ENCODE results near the gene ZC3H18.

ZC3H18 gene

GRCh38 chr16:88569985-88570690 is at the start of gene ZC3H18:
TSS of gene ZC3H18 (plus strand) at chr16:88570403. CDS start at chr16:88577124, 6,721 bp downstream.
- DNase-seq: peak; percentile 93

DNA sequence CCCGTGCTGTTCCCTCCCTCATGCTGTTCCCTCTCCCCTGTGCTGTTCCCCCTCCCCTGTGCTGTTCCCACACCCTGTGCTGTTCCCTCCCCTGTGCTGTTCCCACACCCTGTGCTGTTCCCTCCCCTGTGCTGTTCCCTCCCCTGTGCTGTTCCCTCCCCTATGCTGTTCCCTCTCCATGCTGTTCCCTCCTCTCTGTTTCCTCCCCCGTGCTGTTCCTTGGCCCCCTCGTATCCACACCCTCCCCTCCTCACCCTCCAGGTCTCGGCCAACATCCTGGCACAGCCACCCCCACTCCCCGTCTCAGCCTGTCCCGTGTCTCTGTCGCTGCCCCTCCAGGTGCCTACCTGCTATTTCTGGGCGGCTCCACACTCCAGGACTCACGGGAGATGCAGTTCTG is 48.5 kb upstream of the ZC3H18 start:
- DNase-seq: no peak

- DNase-seq: no peak
Observed at GRCh38 chr16:88522276-88522949, 47.8 kb upstream of the ZC3H18 start.

GRCh38 chr16:88523309-88524161 is 46.7 kb upstream of the ZC3H18 start:
- no peak for DNase-seq

- no peak for DNase-seq
Observed at GRCh38 chr16:88524274-88524972, 45.8 kb upstream of the ZC3H18 start.

GRCh38 chr16:88524973-88525662 is 45.1 kb upstream of the ZC3H18 start:
- no peak for DNase-seq

DNA sequence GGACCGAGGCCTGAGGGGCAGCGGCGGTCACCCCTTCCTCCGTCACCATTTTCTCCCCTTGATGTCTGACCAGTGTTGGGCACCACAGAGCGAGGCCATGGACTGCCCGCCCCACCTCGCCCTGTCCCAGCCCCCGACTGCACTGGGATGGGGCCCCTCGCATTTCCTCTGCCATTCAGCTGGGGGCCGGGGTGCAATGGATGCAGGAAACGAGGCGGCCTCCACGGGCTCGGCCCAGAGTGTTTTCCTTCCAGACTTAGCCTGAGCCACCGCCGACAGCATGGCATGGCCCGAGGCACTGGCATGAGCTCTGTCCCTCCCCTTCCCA is 44.6 kb upstream of the ZC3H18 start:
- DNase-seq: no peak

- DNase-seq: no peak
Observed at GRCh38 chr16:88526008-88526905, 43.9 kb upstream of the ZC3H18 start.

GRCh38 chr16:88526906-88527185 is 43.4 kb upstream of the ZC3H18 start:
- DNase-seq: no peak

DNA sequence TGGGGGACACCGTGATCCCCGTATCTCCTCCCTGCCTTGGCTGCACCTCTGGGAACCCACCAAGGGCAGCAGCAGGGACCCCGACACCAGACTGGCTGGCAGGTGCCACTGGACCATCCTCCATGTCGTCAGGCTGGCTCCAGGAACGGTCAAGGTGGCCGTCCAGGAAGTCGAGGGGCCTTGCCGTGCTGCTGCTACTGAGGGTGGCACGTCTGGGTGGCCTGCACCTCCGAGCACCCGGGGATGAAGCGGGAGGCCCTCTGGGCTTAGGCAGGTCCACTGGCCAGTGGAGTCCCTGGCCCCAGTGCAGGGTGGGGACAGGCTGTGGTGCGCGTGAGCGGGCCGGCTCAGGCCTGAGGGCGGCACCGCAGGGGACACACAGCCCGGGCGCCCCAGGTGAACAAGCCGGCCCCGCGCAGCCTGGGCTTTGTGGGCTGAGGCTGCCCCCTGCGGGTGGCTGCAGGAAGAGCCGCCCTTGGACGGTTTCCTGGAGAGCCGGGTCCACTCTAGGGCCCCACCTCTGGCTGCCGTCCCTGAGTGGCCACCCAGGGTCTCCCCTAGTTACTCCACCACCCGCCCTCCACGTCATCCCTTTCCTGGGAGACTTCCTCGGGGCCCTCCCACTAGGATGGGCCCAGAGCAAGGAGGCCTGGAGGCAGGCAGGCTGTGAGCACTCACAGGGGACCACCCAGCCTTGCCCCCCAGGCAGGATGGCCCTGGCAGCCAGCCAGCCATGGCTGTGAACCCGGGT is 42.8 kb upstream of the ZC3H18 start:
- DNase-seq: no peak

GRCh38 chr16:88527937-88528743 is 42.1 kb upstream of the ZC3H18 start:
- no peak for DNase-seq

DNA sequence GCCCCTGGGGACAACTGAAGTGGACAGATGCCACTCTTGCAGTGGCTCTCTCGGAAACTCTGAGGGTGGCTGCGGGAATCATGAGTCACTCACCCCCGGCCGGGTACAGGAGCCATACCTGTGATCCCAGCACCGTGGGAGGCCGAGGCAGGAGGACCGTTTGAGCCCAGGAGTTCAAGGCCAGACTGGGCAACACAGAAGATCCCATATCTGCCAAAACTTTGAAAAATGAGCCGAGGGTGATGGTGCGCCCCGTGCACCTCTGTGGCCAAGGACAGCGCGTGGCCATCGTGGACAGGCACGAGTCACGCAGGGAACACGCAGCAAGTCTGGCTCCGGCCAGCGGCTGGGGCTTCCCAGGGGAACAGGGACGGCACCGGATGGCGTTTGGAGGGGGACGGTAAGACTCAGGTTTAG is 41.3 kb upstream of the ZC3H18 start:
- no peak for DNase-seq

GRCh38 chr16:88529596-88529995 is 40.6 kb upstream of the ZC3H18 start:
- DNase-seq: no peak

DNA sequence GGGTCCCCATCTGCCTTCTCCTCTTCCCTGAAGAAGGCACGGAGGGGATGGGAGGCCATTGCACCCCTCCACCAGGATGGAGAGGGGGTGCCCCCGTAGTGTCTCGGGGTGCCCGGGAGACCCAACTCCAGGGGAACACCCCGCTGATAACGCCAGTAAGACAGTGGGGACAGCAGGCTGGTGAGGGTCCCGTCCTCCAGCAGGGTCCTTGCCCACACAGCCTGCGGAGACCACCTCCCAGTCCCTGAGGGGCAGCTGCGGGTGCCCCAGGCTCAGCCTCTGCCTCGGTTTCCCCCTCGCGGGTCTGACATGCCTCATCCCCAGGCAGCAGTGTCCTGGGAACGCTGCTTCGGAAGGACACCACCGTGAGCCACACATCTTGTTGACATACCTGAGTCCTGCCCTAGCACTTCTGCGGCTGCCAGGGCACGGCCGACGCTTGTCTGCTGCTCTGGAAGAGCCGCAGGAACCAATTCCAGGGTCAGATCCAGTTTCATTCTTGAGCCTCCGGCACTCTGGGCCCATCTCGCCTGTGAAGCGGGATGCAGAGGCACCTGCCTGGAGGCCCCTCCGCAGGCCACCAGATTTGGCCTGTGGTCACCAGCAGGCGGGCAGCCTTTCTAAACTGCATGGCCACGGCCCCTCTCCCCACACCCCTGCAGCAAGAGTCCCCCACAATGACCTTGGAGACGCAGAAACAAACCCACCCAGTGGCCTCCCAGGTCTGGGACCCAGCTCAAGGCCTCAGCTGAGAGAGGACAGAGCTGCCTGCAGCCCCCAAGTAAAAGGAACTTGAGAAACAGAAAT is 39.9 kb upstream of the ZC3H18 start:
- no peak for DNase-seq

GRCh38 chr16:88530858-88531203 is 39.4 kb upstream of the ZC3H18 start:
- DNase-seq: no peak

GRCh38 chr16:88531346-88531745 is 38.9 kb upstream of the ZC3H18 start:
- DNase-seq: no peak

- no peak for DNase-seq
Observed at GRCh38 chr16:88531931-88532433, 38.2 kb upstream of the ZC3H18 start.

DNA sequence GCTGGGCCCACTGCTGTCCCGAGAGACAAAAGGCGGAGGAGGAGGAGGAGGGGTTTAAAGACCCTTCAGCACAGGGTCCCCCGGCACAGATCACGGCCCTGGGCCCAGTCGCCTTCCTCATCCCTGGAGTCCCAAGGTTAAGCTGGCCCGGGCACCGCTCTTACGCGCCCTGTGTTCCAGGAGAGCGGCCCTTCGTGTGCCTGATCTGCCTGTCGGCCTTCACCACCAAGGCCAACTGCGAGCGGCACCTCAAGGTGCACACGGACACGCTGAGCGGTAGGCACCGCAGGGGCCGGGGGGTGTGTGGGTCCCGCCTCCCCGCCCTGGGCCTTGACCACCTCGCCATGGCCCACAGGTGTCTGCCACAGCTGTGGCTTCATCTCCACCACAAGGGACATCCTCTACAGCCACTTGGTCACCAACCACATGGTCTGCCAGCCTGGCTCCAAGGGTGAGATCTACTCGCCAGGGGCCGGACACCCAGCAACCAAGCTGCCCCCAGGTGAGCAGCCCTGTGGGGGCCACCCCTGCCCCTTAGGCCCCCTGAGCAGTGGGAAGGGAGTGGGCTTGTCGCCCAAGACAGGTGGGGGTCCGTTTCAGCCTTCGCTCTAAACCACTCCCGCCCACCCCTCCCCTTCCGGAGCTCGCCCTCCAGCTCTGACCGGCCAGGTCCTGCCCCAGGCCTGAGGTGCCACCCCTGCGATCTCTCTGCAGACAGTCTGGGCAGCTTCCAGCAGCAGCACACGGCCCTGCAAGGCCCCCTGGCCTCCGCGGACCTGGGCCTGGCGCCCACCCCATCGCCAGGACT is 37.6 kb upstream of the ZC3H18 start:
- no peak for DNase-seq
